NCI-H2081 treated with DMSO at 0.1 percent for 48 hours (cell line): ENCODE results near the gene FMN1.

Source experiments
- DNase-seq: peaks from one replicate; lab custom pipeline; 2025; lab: John Stamatoyannopoulos, UW

The FMN1 gene, protein sequence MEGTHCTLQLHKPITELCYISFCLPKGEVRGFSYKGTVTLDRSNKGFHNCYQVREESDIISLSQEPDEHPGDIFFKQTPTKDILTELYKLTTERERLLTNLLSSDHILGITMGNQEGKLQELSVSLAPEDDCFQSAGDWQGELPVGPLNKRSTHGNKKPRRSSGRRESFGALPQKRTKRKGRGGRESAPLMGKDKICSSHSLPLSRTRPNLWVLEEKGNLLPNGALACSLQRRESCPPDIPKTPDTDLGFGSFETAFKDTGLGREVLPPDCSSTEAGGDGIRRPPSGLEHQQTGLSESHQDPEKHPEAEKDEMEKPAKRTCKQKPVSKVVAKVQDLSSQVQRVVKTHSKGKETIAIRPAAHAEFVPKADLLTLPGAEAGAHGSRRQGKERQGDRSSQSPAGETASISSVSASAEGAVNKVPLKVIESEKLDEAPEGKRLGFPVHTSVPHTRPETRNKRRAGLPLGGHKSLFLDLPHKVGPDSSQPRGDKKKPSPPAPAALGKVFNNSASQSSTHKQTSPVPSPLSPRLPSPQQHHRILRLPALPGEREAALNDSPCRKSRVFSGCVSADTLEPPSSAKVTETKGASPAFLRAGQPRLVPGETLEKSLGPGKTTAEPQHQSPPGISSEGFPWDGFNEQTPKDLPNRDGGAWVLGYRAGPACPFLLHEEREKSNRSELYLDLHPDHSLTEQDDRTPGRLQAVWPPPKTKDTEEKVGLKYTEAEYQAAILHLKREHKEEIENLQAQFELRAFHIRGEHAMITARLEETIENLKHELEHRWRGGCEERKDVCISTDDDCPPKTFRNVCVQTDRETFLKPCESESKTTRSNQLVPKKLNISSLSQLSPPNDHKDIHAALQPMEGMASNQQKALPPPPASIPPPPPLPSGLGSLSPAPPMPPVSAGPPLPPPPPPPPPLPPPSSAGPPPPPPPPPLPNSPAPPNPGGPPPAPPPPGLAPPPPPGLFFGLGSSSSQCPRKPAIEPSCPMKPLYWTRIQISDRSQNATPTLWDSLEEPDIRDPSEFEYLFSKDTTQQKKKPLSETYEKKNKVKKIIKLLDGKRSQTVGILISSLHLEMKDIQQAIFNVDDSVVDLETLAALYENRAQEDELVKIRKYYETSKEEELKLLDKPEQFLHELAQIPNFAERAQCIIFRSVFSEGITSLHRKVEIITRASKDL (N-terminal part only)

DNA sequence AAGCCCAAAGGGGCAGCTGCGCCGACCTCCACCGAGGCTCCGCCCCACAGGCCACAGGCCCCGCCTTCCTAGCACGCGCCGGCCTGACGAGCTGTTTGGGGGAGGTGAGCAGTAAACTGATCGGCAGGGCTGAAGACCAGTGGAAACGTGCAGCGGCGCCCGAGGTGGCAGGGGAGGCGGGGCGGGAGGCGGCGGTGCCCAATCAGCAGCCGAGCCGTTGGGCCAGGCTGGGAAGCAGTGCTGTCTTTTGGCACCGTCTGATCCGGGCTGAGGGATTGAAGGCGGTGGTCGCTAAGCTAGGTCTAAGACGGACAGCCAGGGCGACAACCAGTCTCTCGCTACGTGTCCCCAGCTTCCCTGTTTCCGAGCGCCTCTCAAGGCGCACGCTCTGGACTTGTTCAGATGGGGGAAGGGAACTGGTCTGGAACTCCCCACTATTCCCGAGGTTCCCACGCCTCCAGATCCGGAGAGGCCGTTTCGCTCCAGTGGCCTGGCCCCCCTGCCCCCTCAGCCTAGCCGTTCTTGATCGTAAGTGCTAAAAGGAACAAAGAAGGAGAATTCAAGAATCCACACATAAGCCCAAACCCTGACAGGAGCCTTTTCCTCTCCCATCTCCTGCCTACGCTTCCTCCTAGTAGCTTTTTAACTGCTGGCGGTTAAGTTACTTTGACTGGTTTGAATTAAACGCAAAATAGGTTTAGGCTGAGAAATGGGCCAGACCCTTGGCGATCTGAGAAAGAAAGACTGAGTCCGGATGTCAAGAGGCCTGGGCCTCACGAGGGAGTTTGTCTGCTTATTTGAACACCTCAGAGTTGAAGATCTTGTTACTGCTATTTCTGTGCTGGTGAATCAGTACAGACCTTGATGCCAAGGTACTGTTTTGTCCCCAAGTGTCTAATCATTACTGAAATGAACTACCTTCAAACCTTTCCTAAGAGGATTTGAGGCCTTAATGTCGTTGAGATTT is at the start of gene FMN1:
Gene FMN1 (minus strand): TSS at position 11 of the 967 bp plus-strand sequence. CDS start 39,800 bp downstream, outside the sequence.
- peak; percentile 40 for DNase-seq

DNA sequence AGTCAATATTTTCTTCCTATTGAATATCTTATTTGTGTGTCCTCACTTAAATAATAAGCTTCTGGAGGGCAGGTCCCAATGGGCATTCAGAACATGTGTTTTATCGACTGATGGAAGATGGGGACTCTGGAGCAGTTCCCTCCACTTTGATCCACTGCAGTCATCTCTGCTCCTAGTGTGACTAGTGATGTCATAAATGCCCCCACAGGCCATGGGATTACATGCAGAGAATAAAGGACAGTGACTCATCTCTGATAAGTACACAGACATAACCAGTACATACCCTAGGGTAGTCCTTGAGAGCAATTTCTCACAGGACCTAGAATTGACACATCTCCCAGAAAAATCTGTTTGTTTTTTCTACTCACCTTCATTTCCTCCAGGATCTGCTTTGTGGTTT is 49.4 kb upstream of the FMN1 start:
- no peak for DNase-seq

GRCh38 chr15:33243393-33243792 is 48.9 kb upstream of the FMN1 start:
- no peak for DNase-seq

- no peak for DNase-seq
Measured at GRCh38 chr15:33242669-33243191, 48.2 kb upstream of the FMN1 start.

DNA sequence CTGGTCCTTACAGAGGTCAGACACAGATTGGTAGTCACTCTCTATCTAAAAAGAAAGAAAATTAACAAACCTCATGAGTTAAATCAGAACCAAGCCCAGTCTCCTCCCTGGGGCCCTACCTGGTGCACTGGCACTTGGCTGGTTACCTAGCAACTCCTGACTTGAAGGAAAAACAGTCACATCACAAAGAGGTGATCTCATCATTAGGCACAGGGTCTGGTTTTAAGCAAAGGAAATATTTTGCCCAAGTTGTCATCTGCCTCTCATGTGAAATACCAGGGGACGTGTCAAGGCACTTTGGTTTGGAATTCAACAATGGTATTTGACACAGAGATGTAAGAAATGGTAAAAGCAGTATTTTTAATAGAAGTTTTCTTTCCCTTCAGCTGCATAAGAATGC is 47.7 kb upstream of the FMN1 start:
- DNase-seq: no peak

GRCh38 chr15:33236841-33237509 is 42.5 kb upstream of the FMN1 start:
- no peak for DNase-seq

DNA sequence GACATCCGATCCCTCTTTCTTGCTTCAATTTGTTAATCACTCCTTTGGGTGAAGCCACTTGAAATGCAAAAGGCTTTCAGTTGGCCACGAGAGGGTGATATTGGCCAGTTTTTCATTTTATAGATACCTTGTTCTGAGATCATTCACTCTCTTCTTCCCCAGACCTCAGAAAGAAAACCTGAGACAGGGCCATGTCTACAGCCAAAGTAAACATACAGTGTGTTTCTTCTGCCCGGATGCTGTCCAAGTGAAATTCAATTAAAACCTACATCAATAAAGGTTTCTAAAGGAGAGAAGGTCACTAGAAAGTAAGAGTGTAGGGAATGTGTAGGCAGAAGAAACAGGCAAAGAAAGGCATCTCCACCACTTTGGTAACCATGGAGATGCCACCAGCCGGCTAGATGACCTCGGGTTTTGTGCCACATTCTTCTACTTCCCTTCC is 39.5 kb upstream of the FMN1 start:
- DNase-seq: no peak

GRCh38 chr15:33226559-33227181 is 32.2 kb upstream of the FMN1 start:
- DNase-seq: no peak

DNA sequence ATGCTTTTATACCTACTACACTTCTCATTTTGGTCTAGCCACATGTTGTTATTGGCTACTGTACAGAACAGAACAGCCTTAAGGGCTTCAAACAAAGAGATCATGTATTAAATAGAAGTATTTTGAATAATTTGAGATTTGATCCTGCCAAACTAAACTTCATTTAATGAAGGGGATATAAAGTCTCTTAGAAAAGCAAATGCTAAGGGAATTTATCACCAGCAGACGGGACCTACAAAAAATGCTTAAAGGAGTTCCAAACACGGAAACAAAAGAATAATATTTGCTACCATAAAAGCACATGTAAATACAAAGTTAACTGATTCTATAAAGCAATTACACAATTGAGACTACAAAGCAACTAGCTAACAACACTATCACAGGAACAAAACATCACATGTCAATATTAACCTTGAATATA is 23.6 kb upstream of the FMN1 start:
- DNase-seq: peak; percentile 97

GRCh38 chr15:33215941-33216872 is 21.7 kb upstream of the FMN1 start:
- no peak for DNase-seq

DNA sequence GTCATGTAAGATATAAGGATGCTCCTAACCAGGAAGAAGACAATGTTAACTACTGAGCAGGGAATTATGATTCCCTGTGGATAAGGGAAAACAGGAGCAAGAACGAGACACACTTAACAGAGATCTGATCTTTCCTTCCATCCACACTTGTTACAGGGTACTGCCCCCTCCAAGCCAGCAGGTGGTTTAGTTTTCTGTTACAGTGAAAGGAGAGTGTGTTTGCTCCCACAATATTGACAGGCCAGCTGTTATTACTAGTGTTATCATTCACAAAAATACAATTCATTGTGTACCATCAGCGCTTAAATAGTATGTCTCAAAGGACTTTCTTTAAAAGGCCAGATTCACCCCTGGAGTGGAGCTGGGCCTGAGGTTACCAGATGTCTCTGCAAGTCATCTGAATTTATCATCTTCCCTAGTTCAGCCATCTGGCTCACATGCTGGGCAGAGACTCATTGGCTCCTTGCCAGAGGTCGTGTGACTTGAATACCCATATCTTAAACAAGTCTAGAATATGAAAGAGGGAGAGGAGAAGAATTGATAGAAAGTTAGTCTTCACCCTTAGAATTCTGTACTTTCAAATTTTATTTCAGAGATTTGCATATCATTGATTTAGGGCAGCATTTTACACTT is 16.8 kb upstream of the FMN1 start:
- no peak for DNase-seq

DNA sequence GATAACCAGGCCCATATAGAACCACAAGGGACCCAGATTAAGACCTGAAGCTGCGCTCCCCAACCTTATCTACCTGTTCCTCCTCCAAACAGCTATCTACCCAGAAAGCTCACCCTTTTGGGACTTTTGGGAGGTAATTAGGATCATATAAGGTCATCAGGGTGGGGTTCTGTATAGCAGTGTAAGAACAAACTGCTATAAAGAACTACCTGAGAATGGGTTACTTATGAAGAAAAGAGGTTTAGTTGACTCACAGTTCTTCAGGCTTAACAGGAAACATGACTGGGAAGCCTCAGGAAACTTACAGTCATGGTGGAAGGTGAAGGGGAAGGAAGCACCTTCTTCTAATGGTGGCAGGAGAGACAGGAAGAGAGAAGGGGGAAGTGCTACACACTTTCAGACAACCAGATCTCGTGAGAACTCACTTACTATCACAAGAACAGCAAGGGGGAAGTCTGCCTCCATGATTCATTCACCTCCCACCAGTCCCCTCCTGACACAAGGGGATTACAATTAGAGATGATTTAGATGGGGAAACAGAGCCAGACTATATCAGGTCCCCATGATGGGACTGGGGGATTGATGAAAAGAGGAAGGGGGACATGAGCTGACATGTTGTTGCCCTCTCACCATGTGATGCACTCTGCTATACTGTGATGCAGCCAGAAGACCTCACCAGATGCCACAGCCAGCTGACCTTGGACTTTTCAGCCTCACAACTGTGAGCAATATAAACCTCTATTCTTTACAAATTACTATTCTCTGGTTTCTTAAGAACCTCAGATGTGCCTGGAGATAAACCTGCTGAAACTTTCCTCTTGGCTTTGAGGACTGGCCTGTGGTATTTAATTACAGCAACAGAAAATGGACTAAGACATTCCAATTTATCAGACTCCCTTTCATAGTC is 15.3 kb upstream of the FMN1 start:
- DNase-seq: no peak

GRCh38 chr15:33207646-33208045 is 13.1 kb upstream of the FMN1 start:
- no peak for DNase-seq

- no peak for DNase-seq
Measured at GRCh38 chr15:33206366-33206765, 11.9 kb upstream of the FMN1 start.

DNA sequence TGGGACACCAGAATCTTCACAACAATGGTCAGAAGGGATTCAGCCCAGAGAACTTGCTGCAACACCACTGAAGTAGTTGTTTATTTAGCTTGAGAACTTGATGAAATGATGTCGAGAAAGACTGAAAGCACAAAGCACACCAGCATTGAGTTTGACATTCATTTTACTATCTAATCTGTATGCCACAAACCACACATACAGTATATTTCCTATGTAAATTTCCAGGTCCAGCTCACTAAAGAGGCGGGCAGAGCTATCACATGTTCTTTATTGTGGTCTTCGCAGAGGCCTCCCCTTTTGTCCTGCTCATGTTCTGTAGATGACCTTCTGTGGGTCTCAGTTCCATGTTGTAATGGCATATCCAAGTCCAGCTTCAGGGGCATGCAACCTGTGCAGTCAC is 10.4 kb upstream of the FMN1 start:
- DNase-seq: no peak

DNA sequence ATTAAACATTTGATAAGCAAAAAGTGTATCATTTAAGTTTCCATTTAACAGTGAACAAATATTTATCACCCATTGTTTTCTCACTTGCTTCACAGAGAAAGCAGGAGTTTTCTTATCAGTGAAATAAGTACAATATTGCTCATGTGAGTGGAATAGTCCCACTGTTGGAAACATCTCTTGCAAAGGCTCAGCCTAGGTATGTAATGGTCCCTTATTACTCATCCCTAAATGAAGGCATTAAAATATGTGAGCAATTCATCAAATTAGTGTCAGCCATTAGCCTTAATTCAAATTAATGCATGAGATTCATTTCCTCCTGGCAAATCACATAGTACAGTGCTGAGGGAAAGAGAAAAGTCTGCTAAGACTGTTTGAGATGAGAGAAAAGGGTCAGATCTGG is 9.6 kb upstream of the FMN1 start:
- no peak for DNase-seq
